Astrocyte (in vitro differentiated cells and primary cell): ENCODE data around the gene CNOT11.

Experiments
- CTCF ChIP-seq: IDR thresholded peaks from 2 replicates; pipeline ENCODE4 v1.5.1; 2011; ENCODE audit warnings: low read depth, mild to moderate bottlenecking, inconsistent platforms, low read length, moderate library complexity; ENCODE audit not compliant: insufficient read depth
- EZH2 ChIP-seq: IDR thresholded peaks from 2 replicates; pipeline ENCODE4 v1.6.1; 2012; ENCODE audit warnings: mild to moderate bottlenecking, low read length, inconsistent platforms; ENCODE audit not compliant: insufficient read depth

- TF ChIP-seq EZH2 (no peak), CTCF (no peak)
Measured at GRCh38 chr2:101281482-101281881, 28.8 kb downstream of the CNOT11 start.
